NK-92 treated with Interleukin-12 subunit alpha and Interleukin-12 subunit beta, amount 100 ng/mL, for 24 hours (cell line): ENCODE data around the gene C3orf62.
"Not testable (repeated sequence)": the region's sequence is repeated elsewhere in the genome, so short reads cannot be mapped to it uniquely, and the experiment has no call there.

ENCODE experiments used
- DNase-seq: peaks from one replicate; lab custom pipeline; 2025; lab: John Stamatoyannopoulos, UW

Gene C3orf62

GRCh38 chr3:49266410-49267095 is 10.5 kb downstream of the C3orf62 start:
- no peak for DNase-seq

- DNase-seq: no peak
These were observed 11.2 kb downstream of the C3orf62 start for GRCh38 chr3:49265661-49266386.

- DNase-seq: no peak
These were observed 13.7 kb downstream of the C3orf62 start for GRCh38 chr3:49263159-49263889.

GRCh38 chr3:49260806-49261324 is 16.2 kb downstream of the C3orf62 start:
- no peak for DNase-seq

- DNase-seq: no peak
These were observed 19.8 kb downstream of the C3orf62 start for GRCh38 chr3:49257187-49257586.

GRCh38 chr3:49255718-49256511 is 21.1 kb downstream of the C3orf62 start:
- no peak for DNase-seq

- DNase-seq: no peak
These were observed 21.9 kb downstream of the C3orf62 start for GRCh38 chr3:49255112-49255511.

GRCh38 chr3:49253512-49253911 is 23.5 kb downstream of the C3orf62 start:
- no peak for DNase-seq

GRCh38 chr3:49248840-49249227 is 28.2 kb downstream of the C3orf62 start:
- DNase-seq: no peak

GRCh38 chr3:49244581-49245205 is 32.3 kb downstream of the C3orf62 start:
- no peak for DNase-seq

GRCh38 chr3:49240091-49240490 is 36.9 kb downstream of the C3orf62 start:
- not testable (repeated sequence) for DNase-seq

- no peak for DNase-seq
These were observed 38.5 kb downstream of the C3orf62 start for GRCh38 chr3:49238274-49239127.

- no peak for DNase-seq
These were observed 39.7 kb downstream of the C3orf62 start for GRCh38 chr3:49237344-49237743.

- no peak for DNase-seq
These were observed 40.8 kb downstream of the C3orf62 start for GRCh38 chr3:49236226-49236625.

GRCh38 chr3:49228817-49229216 is 48.2 kb downstream of the C3orf62 start:
- not testable (repeated sequence) for DNase-seq

- DNase-seq: no peak
These were observed 55.0 kb downstream of the C3orf62 start for GRCh38 chr3:49222002-49222401.

GRCh38 chr3:49220985-49221563 is 56.0 kb downstream of the C3orf62 start:
- DNase-seq: not testable (repeated sequence)

GRCh38 chr3:49219132-49219531 is 57.9 kb downstream of the C3orf62 start:
- no peak for DNase-seq
